GM13977 (cell line): ENCODE data around the gene PPP1R12C.
"Not testable (repeated sequence)": the region's sequence is repeated elsewhere in the genome, so short reads cannot be mapped to it uniquely, and the experiment has no call there.

ENCODE experiments used
- DNase-seq: peaks from one replicate; pipeline ENCODE4 v3.0.0; 2012; ENCODE audit warnings: low spot score
- in situ Hi-C: fragments of 300-500 bp; cut with MboI; formaldehyde crosslinking; loops from one replicate; pipeline ENCODE4 v1.12.0; 2022; ENCODE audit warnings: low sequenced_read_pairs, low pct_unique_long_range_greater_than_20kb, mixed read lengths, inconsistent platforms; ENCODE audit not compliant: unreplicated experiment
- TF ChIP-seq, protein P1 (sequence below): IDR thresholded peaks from 2 replicates; pipeline ENCODE4 v1.5.1; 2012; ENCODE audit warnings: mild to moderate bottlenecking, control low read depth; ENCODE audit not compliant: insufficient read depth; ENCODE audit errors: extremely low read depth, missing control alignments

Gene PPP1R12C

DNA sequence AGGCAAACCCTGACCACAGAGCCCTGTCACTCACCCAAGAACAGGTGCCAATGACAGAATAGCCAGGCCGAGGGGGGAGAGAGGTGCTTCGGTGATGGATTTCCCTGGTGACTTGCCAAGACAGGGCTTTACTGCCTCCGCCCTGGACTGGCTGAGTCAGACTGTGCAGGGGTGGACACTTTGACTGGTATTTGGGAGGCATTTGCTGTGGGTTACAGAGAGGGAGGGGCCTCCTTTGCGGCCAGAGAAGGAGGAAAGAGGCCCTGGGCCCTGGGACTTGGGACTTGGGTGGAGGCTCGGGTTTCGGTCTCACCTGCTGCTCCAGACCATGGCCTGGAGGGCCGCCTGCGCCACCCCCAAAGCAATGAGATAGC, 46.3 kb downstream of the PPP1R12C start:
- in situ Hi-C loops, result no loop called here
- DNase-seq, result no peak
- TF ChIP-seq, protein P1, sequence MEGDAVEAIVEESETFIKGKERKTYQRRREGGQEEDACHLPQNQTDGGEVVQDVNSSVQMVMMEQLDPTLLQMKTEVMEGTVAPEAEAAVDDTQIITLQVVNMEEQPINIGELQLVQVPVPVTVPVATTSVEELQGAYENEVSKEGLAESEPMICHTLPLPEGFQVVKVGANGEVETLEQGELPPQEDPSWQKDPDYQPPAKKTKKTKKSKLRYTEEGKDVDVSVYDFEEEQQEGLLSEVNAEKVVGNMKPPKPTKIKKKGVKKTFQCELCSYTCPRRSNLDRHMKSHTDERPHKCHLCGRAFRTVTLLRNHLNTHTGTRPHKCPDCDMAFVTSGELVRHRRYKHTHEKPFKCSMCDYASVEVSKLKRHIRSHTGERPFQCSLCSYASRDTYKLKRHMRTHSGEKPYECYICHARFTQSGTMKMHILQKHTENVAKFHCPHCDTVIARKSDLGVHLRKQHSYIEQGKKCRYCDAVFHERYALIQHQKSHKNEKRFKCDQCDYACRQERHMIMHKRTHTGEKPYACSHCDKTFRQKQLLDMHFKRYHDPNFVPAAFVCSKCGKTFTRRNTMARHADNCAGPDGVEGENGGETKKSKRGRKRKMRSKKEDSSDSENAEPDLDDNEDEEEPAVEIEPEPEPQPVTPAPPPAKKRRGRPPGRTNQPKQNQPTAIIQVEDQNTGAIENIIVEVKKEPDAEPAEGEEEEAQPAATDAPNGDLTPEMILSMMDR, result no peak

DNA sequence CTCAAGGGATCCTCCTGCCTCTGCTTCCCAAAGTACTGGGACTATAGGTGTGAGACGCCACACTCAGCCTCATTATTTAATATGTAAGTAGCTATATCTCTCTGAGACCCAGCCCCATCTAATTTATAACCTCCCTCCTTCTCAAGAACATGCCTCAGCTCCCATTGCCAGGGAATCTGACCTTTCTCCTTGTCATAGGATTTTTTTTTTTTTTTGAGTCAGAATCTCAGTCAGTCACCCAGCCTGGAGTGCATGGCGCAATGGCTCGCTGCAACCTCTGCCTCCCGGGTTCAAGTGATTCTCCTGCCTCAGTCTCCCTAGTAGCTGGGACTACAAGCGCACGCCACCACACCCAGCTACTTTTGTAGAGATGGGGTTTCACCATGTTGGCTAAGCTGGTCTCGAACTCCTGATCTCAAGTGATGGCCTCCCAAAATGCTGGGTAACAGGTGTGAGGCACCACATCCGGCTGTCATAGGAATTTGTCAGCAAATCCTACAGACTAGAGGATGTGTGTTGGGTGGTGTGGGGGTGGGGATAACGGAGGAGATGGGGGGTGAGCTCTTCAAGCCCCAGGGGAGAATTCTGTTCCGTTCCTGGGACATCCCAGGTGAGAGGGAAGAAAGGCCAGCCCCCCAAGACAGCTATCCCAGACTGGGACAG, 46.8 kb downstream of the PPP1R12C start:
- TF ChIP-seq, protein P1, result no peak
- no peak for DNase-seq
- in situ Hi-C loops, result no loop called here

DNA sequence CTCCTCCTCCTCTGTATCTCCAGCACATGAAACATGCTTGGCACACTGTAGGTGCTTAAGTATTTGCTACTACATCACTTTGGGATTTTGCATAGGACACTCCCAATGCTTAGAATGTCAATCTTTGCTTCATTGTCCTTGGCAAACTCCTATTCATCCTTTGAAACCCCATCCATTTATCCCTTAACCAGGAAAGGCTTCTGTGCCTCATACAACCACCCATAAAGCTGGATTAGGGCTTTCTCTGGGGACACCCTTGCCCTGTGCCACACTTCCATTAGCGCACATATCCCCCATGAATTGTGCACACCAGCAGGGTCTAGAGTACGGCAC, 47.6 kb downstream of the PPP1R12C start:
- DNase-seq, result no peak
- in situ Hi-C loops, result no loop called here
- TF ChIP-seq, protein P1, result no peak

DNA sequence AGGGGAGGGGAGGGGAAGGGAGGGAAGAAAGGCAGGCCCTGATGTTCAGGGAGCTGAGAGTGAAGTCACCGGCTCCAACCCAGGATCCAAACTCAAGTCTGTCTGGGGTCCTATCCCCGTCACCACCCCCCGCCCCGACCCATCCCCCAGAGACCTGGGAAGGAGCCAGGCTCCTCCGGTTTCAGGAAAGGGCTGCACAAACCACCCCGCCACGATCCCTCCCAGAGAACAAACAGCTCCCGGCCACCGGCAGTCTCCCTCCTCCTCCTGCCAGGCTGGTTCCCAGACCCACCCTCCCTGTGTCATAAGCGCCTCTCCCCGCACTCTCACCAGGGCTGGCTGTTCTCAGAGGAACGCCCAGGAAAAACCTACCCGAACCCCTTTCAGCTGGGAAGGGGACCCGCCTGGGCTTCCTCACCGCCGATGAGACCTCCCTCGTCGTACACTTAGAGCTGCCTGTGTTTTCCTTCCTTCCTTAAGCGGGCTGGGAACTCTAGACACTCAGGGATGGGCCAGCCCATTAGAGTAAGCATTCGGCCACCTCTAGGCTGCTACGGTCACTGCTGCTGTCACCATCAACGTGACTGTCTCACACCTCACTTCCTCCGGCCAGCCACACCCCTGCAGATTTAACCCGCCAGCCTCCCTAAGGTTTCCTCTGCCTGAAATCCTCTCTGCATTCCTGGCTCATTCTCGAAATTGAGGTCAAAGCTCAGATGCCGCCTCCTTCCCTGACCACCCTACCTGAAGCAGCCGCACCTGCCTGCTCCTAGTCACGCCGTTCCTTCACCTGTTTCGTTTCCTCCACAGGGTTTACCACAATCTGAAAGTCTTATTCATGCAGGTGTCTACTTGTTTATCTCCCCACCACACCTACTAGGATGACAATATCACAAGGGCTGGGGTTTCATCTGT, 48.2 kb downstream of the PPP1R12C start:
- in situ Hi-C loops, result no loop called here
- peak; percentile 65 for DNase-seq
- TF ChIP-seq, protein P1, result no peak

DNA sequence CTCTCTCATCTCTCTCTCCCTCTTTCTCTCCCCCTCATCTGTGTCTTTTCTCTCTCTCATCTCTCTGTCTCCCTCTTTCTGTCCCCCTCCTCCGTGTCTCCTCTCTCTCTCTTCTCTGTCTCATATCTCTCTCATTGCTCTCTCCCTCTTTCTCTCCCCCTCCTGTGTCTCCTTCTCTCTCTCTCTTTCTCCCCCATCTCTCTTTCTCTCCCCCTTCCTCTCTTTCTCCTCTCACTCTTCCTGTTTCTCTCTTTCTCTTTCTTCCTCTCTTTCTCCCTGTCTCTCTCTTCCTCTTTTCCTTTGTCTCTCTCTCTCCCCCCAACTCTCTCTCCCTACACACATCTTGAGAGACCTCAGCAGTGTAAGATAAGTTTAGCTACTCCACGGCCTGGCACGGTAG, 49.6 kb downstream of the PPP1R12C start:
- no peak for DNase-seq
- TF ChIP-seq, protein P1, result no peak
- in situ Hi-C loops, result no loop called here

DNA sequence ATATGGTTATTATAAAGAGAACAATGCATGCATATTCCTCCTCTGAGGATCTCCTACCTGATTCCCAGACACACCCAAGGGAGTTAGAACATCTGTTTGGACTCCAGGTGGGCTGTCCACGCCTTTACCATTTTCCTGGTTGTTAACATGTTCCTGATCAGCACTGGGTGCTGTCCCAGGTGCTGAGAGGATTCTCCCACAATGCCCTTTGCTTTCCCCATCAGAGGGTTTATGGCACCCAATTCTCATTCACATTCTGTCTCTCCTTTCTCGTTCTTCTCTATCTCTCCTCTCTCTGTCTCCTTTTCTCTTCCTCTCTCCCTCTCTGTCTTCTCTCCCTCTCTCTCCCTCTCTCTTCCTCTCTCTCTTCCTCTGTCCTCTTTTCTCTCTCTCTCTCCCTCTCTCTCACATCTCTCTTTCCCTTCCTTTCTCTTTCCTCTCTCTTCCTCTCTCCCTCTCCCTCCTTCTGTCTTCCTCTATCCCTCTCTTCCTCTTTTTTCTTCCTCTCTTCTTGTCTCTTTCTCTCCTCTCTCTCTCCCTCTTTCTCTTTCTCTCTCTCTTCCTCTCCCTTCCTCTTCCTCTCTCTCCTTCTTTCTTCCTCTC, 51.2 kb downstream of the PPP1R12C start:
- TF ChIP-seq, protein P1, result no peak
- in situ Hi-C loops, result no loop called here
- DNase-seq, result no peak

DNA sequence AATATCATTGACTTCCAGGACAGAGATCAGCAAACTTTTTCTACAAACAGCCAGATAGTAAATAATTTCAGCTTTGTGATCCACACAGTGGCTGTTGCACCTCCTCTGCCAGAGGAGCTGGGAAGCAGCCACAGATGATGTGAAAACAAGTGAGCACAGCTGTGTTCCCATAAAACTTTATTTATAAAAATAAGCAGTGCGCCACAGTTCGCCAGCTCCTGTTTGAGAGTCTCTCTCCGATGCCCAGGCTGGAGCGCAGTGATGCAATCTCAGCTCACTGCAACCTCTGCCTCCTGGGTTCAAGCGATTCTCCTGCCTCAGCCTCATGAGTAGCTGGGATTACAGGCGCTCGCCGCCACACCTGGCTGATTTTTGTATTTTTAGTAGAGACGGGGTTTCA, 51.9 kb downstream of the PPP1R12C start:
- DNase-seq, in situ Hi-C loops: not testable (repeated sequence)
